Activated T-helper 1 cell treated with Interleukin-2 at 50 U/mL for 16 hours (primary cell): ENCODE results near the gene ZBTB7C.

Experiments
- DNase-seq: peaks from one replicate; pipeline ENCODE4 v3.0.0-alpha.2; 2020; ENCODE audit warnings: low read depth

ZBTB7C gene

DNA sequence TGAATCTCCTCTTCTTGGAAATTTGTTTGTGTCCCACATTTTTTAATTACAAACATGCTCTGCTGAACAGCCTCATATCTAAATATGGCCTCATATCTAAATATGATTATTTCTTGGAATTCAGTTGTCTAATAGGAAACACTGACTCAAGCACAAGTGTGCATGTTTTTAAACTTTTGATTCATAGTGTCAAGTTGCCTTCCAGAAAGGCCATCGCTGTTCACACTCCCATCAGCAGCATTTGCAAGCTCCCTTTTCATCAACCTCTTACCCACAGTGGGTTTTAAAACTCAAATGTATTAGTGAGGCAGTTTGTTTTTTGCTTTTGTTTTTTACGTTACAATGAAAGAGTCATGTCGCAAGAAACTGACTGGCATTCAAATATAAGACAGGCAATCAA, 413.5 kb downstream of the ZBTB7C start:
- no peak for DNase-seq

- no peak for DNase-seq
Measured at GRCh38 chr18:47993409-47993808, 415.8 kb downstream of the ZBTB7C start.

- DNase-seq: no peak
Measured at GRCh38 chr18:47992976-47993375, 416.2 kb downstream of the ZBTB7C start.

- no peak for DNase-seq
Measured at GRCh38 chr18:47992266-47992665, 416.9 kb downstream of the ZBTB7C start.

- DNase-seq: no peak
Measured at GRCh38 chr18:47990981-47991380, 418.2 kb downstream of the ZBTB7C start.

- no peak for DNase-seq
Measured at GRCh38 chr18:47987388-47987699, 421.8 kb downstream of the ZBTB7C start.

DNA sequence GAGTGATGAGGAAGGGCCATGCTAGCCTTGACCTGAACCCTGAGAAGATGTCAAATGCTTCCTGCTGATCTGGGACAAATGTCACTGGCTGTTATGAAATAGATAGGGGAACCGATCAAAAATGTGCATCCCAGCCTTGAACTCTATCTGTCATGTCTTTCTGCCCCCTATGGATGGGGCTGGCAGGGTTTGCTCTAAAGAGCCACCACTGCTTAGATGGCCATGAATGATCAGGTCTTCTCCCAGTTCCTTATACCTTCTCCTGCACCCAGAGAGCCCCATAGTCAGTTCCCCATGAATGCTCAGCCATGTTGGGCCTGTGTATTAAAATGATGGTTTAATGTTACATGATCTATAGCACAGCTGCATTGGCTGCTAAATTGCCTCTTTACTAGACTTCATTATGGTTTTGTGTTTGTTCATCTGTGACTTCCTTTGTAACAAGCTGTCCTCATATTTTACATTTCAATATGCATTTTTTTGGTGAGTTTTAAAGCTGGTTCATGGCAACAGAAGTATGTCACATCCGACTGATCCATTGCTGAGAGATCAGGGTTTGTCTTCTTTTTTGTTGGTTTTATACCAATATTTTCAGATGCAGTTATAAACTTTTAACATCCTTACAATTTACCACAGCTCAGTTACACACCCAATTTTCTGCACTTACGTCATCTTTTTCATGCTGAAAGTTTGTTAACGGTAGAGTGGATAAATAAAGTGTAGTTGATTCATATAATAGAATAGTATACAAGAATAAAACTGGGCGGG, 422.4 kb downstream of the ZBTB7C start:
- DNase-seq: no peak

- DNase-seq: no peak
Measured at GRCh38 chr18:47985866-47986265, 423.3 kb downstream of the ZBTB7C start.

GRCh38 chr18:47984991-47985390, 424.2 kb downstream of the ZBTB7C start:
- DNase-seq: no peak

DNA sequence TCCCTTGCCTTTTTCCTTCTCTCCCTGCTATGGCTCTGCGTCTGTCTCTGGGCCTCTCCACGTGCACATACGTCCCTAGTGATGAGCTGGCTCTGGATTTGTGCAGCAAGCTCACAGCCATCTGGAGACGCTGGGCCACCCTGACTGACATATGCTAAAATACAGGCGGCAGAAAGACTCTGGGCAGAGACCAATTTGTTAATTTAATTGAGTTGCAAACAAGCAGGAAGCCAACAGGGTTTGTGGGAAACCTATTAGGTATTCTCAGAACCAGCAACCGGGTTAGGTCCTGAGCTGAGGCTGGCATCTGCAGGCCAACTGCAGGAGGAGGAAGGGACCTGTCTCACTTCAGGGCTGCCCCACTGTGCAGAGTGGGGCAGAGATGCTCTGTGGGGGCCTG, 425.2 kb downstream of the ZBTB7C start:
- no peak for DNase-seq

DNA sequence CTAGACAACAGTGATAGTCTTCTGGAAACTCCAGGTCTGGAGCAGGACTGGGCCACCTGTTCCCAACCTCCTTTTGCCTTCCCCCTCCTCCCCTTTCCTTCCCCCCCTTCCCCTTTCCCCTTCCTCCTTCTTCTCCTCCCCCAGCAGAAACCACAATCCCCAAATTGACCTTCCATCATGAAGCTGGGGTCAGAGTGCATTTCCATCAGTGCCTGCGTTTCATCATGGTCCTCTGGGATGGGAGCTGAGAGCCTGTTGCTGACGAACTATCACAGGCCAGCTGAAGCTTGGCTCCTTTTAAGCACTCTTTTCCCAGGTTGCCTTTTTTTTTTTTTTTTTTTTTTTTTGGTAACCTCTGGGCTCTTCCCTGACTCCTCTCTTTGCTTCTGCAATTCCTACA, 426.1 kb downstream of the ZBTB7C start:
- DNase-seq: no peak

DNA sequence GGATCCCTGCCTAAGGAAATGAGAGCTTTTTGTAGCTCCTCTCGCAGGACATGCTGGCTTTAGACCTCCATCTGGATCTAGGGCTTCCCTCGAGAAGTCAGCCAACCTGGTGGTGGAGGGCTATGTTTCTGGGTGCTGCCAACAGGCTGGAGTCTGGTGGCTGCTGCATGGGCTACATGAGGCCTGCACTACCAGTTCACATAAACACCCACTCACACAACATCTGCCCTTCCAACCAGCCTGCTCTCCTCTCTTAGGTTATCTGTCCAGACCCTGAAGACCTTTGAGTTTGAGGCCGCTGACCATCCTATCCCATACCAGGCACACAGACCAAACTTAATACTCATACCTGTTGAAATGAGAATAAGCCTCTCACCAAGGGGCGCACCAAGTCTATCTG, 427.4 kb downstream of the ZBTB7C start:
- DNase-seq: no peak

- DNase-seq: no peak
Measured at GRCh38 chr18:47981320-47981719, 427.9 kb downstream of the ZBTB7C start.

- no peak for DNase-seq
Measured at GRCh38 chr18:47979611-47980200, 429.5 kb downstream of the ZBTB7C start.

DNA sequence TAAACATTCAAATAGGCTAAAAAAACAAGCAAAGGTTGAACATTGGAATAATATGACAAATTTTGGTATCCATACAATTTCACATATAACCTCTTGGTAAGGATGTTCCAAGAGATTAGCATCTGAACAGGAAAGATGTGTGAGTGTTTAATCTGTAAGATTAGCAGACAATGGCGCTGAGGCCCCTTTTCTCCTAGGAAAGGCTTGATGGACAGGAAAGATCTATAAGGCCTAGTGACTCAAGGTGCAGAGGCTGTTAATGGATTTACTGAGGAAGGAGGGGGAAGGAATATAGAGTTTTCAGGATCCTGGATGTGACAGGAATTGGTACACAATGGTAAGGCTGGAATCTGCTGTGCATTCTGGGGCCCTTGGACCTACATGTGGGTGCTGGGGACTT, 430.6 kb downstream of the ZBTB7C start:
- DNase-seq: no peak

DNA sequence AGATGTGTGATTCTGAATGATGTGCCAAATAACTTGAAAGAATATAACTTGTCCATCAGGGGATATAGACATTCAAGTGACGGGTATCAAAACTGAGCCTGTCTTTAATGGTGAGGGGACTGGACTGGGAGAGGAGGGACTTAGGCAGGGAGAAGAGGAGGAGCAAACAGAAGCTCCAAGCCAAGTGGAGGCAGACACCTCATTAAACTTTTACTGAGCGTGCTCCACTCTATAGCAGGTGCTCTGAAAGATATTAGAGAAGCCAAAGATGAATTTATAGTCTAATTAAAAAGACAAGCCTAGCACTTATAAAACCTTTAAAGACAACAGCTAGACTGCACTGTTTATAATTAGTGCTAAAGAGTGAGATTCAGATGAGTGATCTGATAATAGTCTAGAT, 431.0 kb downstream of the ZBTB7C start:
- DNase-seq: no peak
